Measurements from ENCODE around the gene RHOBTB1.

DNA sequence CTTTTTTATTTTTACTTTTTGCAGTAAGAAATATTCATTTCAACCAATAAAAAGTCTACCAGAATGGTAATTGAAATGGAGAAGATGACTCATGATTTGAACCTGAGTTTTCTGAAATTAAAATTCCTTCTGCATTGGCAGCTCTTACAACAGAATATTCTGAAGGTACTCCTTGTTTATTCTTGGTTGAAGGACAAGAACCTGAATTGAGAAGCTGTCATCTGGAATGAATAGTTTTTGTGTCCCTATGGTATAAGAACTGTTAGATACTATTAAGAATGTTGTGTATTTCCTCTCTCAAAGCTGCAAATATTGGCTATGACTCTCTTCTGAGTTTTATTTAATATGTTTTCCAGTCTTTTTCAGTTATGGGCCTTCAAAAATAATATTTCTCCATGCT, 109.6 kb downstream of the RHOBTB1 start:
- TF ChIP-seq POLR2A (IDR thresholded peaks at IDR 0.05; ENCODE audit: extremely low read depth, insufficient read length): no peak
- TF ChIP-seq, protein P1, sequence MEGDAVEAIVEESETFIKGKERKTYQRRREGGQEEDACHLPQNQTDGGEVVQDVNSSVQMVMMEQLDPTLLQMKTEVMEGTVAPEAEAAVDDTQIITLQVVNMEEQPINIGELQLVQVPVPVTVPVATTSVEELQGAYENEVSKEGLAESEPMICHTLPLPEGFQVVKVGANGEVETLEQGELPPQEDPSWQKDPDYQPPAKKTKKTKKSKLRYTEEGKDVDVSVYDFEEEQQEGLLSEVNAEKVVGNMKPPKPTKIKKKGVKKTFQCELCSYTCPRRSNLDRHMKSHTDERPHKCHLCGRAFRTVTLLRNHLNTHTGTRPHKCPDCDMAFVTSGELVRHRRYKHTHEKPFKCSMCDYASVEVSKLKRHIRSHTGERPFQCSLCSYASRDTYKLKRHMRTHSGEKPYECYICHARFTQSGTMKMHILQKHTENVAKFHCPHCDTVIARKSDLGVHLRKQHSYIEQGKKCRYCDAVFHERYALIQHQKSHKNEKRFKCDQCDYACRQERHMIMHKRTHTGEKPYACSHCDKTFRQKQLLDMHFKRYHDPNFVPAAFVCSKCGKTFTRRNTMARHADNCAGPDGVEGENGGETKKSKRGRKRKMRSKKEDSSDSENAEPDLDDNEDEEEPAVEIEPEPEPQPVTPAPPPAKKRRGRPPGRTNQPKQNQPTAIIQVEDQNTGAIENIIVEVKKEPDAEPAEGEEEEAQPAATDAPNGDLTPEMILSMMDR (IDR thresholded peaks at IDR 0.05; ENCODE audit: low read depth, low read length): no peak
- TF ChIP-seq MYC (IDR thresholded peaks at IDR 0.05; ENCODE audit: low read depth, low read length): no peak
